K562 (cell line): ENCODE measurements around the gene C10orf71. TPM values are rescaled to one million over a fixed set of nuclear protein-coding genes. Genes with fewer than 3 reads are reported as not detected.

Source experiments
- ATAC-seq: fragments of 200-7000 bp; cut with Tn5 transposase; 3 replicates; pipeline ENCODE4 v1.9.1; 2020; ENCODE audit warnings: moderate library complexity
- BruUV-seq: library from RNA; stranded (reverse); fragments of 400-500 nt; replicated peaks from 2 replicates; lab custom pipeline; 2021; lab: Mats Ljungman, UMichigan
- CTCF ChIA-PET: fragments of 300-600 bp; formaldehyde crosslinking; extraction: SDS; loops from one replicate; lab custom pipeline; 2021; ENCODE audit warnings: low intra/inter-chr PET ratio; lab: Yijun Ruan, JAX
- POLR2A ChIA-PET: fragments of 300-600, 350-650 bp; sonication (Branson Sonifier 250); formaldehyde crosslinking; extraction: SDS; loops from one replicate; lab custom pipeline; 2021; ENCODE audit warnings: antibody characterized with exemption, inconsistent platforms; lab: Yijun Ruan, JAX
- DNase-seq, 4 experiments: peaks; one replicate each; pipeline versions ENCODE4 v3.0.0 to v3.0.0-alpha.2; 2011 to 2018; ENCODE audit warnings: low spot score in 3 of 4, mixed read lengths in 3 of 4; ENCODE audit errors: extremely low read depth in 1 of 4
- FAIRE-seq: peaks from 2 replicates; lab custom pipeline; 2011; peaks lifted over from hg19 to GRCh38; lab: Jason Lieb, UNC
- H2AFZ ChIP-seq: 2 replicates; pipeline ENCODE4 v1.6.0; 2011; ENCODE audit warnings: low read depth, low read length, control low read depth, inconsistent platforms
- H3K27ac ChIP-seq: fragments of 200-600 bp; 3 replicates; pipeline ENCODE4 v1.8.0; 2011; ENCODE audit warnings: low read depth, mild to moderate bottlenecking, control low read depth, inconsistent platforms, low read length, moderate library complexity, mixed read lengths; ENCODE audit errors: extremely low read depth
- H3K27me3 ChIP-seq, 2 experiments: fragments of 300-600 bp in 1 of 2; 2 replicates in 1 of 2; 3 replicates in 1 of 2; pipeline versions ENCODE4 v1.6.0 to v1.8.0; 2011; ENCODE audit warnings: inconsistent platforms in 2 of 2, low read length in 2 of 2, mild to moderate bottlenecking in 1 of 2, mixed read lengths in 1 of 2, moderate library complexity in 1 of 2; ENCODE audit not compliant: control insufficient read depth in 2 of 2, insufficient read depth in 2 of 2
- H3K36me3 ChIP-seq: fragments of 300-600 bp; 3 replicates; pipeline ENCODE4 v1.8.0; 2011; ENCODE audit warnings: mild to moderate bottlenecking, low read length, inconsistent platforms; ENCODE audit not compliant: control insufficient read depth, insufficient read depth
- H3K4me1 ChIP-seq, 2 experiments: fragments of 200-600 bp in 1 of 2; replicated peaks in 1 of 2; 2 replicates in 1 of 2; 3 replicates in 1 of 2; pipeline versions ENCODE4 v1.5.1 to v1.8.0; 2011; ENCODE audit warnings: inconsistent platforms in 2 of 2, low read length in 2 of 2, mild to moderate bottlenecking in 1 of 2, mixed read lengths in 1 of 2, moderate library complexity in 1 of 2; ENCODE audit not compliant: control insufficient read depth in 2 of 2, insufficient read depth in 2 of 2
- H3K4me2 ChIP-seq: 2 replicates; pipeline ENCODE4 v1.6.1; 2011; ENCODE audit warnings: low read length, control low read depth, inconsistent platforms, mixed read lengths; ENCODE audit not compliant: insufficient read depth
- H3K4me3 ChIP-seq: fragments of 200-600 bp; sonication (generic), shearing (Covaris generic); 2 replicates; pipeline ENCODE4 v1.5.1; 2016; ENCODE audit warnings: control low read depth, inconsistent platforms
- H3K79me2 ChIP-seq: fragments of 200-600 bp; 3 replicates; pipeline ENCODE4 v1.8.0; 2011; ENCODE audit warnings: low read length, inconsistent platforms; ENCODE audit not compliant: control insufficient read depth, insufficient read depth
- H3K9ac ChIP-seq, 2 experiments: 2 replicates each; pipeline versions ENCODE4 v1.6.0 to v1.6.1; 2011; ENCODE audit warnings: low read depth in 2 of 2, low read length in 2 of 2, control low read depth in 1 of 2, inconsistent platforms in 1 of 2, mild to moderate bottlenecking in 1 of 2, mixed read lengths in 1 of 2; ENCODE audit not compliant: insufficient read depth in 1 of 2
- H3K9me1 ChIP-seq: one replicate; pipeline ENCODE4 v1.6.0; 2011; ENCODE audit warnings: inconsistent platforms, mild to moderate bottlenecking, low read length, moderate library complexity; ENCODE audit not compliant: control insufficient read depth, insufficient read depth
- H3K9me3 ChIP-seq: replicated peaks from 2 replicates; pipeline ENCODE4 v1.5.1; 2011; ENCODE audit warnings: low read depth, low read length, inconsistent platforms; ENCODE audit not compliant: control insufficient read depth, insufficient read depth
- H4K20me1 ChIP-seq: replicated peaks from 2 replicates; pipeline ENCODE4 v1.6.1; 2011; ENCODE audit warnings: low read length, inconsistent platforms, mixed read lengths; ENCODE audit not compliant: control insufficient read depth, insufficient read depth
- GABPB2 ChIP-seq: fragments of 250-450 bp; sonication (Bioruptor Pico); conservative IDR thresholded peaks from 2 replicates; pipeline ENCODE4 v1.5.1; 2021; ENCODE audit warnings: mild to moderate bottlenecking
- MAFG ChIP-seq: fragments of 450-650 bp; conservative IDR thresholded peaks from 2 replicates; pipeline ENCODE4 v1.6.1; 2016; ENCODE audit warnings: missing genetic modification characterization, missing compliant biosample characterization
- MEF2A ChIP-seq: IDR thresholded peaks from 2 replicates; pipeline ENCODE4 v1.6.1; 2011; ENCODE audit warnings: low read depth, mild to moderate bottlenecking, low read length, moderate library complexity; ENCODE audit not compliant: control insufficient read depth
- POLR2AphosphoS5 ChIP-seq: IDR thresholded peaks from 2 replicates; pipeline ENCODE4 v1.6.1; 2011; ENCODE audit warnings: mild to moderate bottlenecking, low read depth, low read length, moderate library complexity; ENCODE audit not compliant: control insufficient read depth, insufficient read depth
- RBM15 ChIP-seq: fragments of 200-400 bp; formaldehyde crosslinking; IDR thresholded peaks from 2 replicates; pipeline ENCODE4 v1.6.1; 2018; ENCODE audit warnings: mild to moderate bottlenecking, low read length, moderate library complexity; ENCODE audit not compliant: insufficient read depth
- RBM34 ChIP-seq: fragments of 200-400 bp; formaldehyde crosslinking; IDR thresholded peaks from 2 replicates; pipeline ENCODE4 v1.6.1; 2018; ENCODE audit warnings: low read length, borderline replicate concordance; ENCODE audit not compliant: insufficient read depth
- XRCC4 ChIP-seq: IDR thresholded peaks from one replicate; pipeline ENCODE4 v1.6.1; 2011; ENCODE audit not compliant: insufficient read depth, insufficient read length; ENCODE audit errors: extremely low read depth
- ZNF165 ChIP-seq: fragments of 250-450 bp; sonication (Bioruptor Pico); IDR thresholded peaks from 2 replicates; pipeline ENCODE4 v1.4.0; 2020; ENCODE audit warnings: borderline replicate concordance
- ZNF24 ChIP-seq: fragments of 450-650 bp; IDR thresholded peaks from 2 replicates; pipeline ENCODE4 v1.6.1; 2016
- ZSCAN29 ChIP-seq: fragments of 450-650 bp; IDR thresholded peaks from 2 replicates; pipeline ENCODE4 v1.6.1; 2017
- WGBS: fragments of 100-300 bp; shearing (Covaris generic); methylation state at CpG from one replicate; pipeline ENCODE4 v1.1.6; 2016; ENCODE audit warnings: low coverage, mixed read lengths; ENCODE audit not compliant: insufficient coverage; ENCODE audit errors: missing lambda C conversion rate; 5-methylcytosine and 5-hydroxymethylcytosine counted together
- in situ Hi-C: fragments of 300-500 bp; cut with MboI; formaldehyde crosslinking; loops from 4 replicates; pipeline ENCODE4 v1.15.0; 2018; ENCODE audit warnings: inconsistent platforms, mixed read lengths
- intact Hi-C: fragments of 100-400 bp; cut with micrococcal nuclease; formaldehyde crosslinking; loops from 2 replicates; pipeline ENCODE4 v1.14.2; 2022
- polyA plus RNA-seq, 8 experiments: library from polyadenylated mRNA; depleted of rRNA in 4 of 8; stranded (reverse) in 5 of 8; unstranded in 3 of 8; fragments of >200 nt; fragmentation: Nextera tagmentation in 2 of 8; fragmentation: Illumina TruSeq in 1 of 8; extraction: Ambion mirVana in 2 of 8; extraction: Trizol in 1 of 8; gene quantifications; 2 replicates each; pipeline versions ENCODE4 v1.2.1 to v1.2.3, GENCODE V29; 2011 to 2014; ENCODE audit warnings: inconsistent platforms in 1 of 8, missing spikeins in 1 of 8
- total RNA-seq, 7 experiments: library from RNA; depleted of rRNA in 6 of 7; stranded (reverse); fragments of >200 nt in 6 of 7; fragmentation: Illumina TruSeq in 2 of 7; extraction: Trizol in 2 of 7; gene quantifications; 2 replicates each; pipeline versions ENCODE4 v1.2.1 to v1.2.3, GENCODE V29; 2011 to 2021; ENCODE audit warnings: low replicate concordance in 1 of 7
- TF ChIP-seq, protein P1 (sequence below): sonication (generic); IDR thresholded peaks from 2 replicates; pipeline ENCODE4 v1.6.1; 2016
- TF ChIP-seq, protein P2 (sequence below): fragments of 250-450 bp; sonication (Bioruptor Pico); IDR thresholded peaks from 2 replicates; pipeline ENCODE4 v1.5.0; 2022; ENCODE audit warnings: mild to moderate bottlenecking
- TF ChIP-seq, protein P3 (sequence below): fragments of 250-450 bp; sonication (Bioruptor Pico); IDR thresholded peaks from 2 replicates; pipeline ENCODE4 v1.5.0; 2020; ENCODE audit warnings: mild to moderate bottlenecking, borderline replicate concordance

The C10orf71 gene
- total and polyA plus RNA-seq, 9 of the 15 experiments (the other 6 are each of a cell fraction or from before 2014, with no cell fraction given) = 0.06 to 4.5 (median 1.3) TPM

DNA sequence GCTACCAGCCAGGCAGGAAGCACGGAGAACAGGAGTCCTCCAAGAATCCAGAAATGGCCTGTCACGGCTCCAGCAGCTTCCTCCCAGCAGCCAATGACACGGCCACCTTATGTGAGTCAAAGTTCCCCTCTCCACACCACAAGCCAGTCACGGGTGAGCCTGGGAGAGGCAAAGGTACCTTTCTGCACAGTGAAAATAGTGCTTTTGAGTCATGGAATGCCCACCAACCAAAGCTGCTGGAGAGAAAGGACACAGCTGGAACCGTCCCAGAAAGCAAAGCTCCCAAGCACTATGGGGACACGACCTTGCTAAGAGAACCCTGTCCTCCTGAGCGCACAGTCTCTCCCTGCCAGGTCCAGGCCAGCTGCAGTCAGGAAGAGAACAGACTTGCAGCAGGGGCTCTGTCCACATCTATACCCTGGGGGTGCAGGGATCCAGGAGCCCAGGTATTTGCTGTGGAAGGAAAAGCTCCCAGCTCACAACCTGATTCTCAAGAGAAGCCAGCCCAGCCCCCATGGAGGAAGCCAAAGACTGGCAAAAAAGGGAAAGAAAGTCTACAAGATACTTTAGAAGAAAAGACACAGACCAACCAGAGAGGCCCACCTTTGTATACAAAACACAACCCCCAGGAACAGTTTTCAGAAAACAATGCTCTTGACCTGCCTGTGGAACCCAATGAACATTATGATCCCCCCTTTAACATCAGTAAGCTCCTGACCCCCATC lies 24.4 kb downstream of the C10orf71 start:
- no peaks in the 10 kb centered on the region for H3K27me3 ChIP-seq
- DNase-seq (no peak), ATAC-seq (no peak), FAIRE-seq (no peak)
- ChIA-PET CTCF (no interaction called here), POLR2A (interaction anchor here (1.7 kb wide), 1 partner anchor 21 kb away, joined by 7 read pairs; no protein-coding TSS in a partner anchor)
- no peaks in the 10 kb centered on the region for H4K20me1 ChIP-seq
- no peak overlapping the region for H2AFZ ChIP-seq
- TF ChIP-seq MEF2A (no peak), ZNF24 (no peak), ZNF165 (CRISPR knock-in tag) (no peak), MAFG (tag) (no peak), ZSCAN29 (no peak), POLR2AphosphoS5 (no peak), XRCC4 (no peak), GABPB2 (no peak), RBM34 (no peak), RBM15 (no peak)
- TF ChIP-seq, protein P1, sequence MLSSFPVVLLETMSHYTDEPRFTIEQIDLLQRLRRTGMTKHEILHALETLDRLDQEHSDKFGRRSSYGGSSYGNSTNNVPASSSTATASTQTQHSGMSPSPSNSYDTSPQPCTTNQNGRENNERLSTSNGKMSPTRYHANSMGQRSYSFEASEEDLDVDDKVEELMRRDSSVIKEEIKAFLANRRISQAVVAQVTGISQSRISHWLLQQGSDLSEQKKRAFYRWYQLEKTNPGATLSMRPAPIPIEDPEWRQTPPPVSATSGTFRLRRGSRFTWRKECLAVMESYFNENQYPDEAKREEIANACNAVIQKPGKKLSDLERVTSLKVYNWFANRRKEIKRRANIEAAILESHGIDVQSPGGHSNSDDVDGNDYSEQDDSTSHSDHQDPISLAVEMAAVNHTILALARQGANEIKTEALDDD = no peak
- TF ChIP-seq, protein P2, sequence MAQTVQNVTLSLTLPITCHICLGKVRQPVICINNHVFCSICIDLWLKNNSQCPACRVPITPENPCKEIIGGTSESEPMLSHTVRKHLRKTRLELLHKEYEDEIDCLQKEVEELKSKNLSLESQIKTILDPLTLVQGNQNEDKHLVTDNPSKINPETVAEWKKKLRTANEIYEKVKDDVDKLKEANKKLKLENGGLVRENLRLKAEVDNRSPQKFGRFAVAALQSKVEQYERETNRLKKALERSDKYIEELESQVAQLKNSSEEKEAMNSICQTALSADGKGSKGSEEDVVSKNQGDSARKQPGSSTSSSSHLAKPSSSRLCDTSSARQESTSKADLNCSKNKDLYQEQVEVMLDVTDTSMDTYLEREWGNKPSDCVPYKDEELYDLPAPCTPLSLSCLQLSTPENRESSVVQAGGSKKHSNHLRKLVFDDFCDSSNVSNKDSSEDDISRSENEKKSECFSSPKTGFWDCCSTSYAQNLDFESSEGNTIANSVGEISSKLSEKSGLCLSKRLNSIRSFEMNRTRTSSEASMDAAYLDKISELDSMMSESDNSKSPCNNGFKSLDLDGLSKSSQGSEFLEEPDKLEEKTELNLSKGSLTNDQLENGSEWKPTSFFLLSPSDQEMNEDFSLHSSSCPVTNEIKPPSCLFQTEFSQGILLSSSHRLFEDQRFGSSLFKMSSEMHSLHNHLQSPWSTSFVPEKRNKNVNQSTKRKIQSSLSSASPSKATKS (CRISPR knock-in tag) = no peak
- TF ChIP-seq, protein P3, sequence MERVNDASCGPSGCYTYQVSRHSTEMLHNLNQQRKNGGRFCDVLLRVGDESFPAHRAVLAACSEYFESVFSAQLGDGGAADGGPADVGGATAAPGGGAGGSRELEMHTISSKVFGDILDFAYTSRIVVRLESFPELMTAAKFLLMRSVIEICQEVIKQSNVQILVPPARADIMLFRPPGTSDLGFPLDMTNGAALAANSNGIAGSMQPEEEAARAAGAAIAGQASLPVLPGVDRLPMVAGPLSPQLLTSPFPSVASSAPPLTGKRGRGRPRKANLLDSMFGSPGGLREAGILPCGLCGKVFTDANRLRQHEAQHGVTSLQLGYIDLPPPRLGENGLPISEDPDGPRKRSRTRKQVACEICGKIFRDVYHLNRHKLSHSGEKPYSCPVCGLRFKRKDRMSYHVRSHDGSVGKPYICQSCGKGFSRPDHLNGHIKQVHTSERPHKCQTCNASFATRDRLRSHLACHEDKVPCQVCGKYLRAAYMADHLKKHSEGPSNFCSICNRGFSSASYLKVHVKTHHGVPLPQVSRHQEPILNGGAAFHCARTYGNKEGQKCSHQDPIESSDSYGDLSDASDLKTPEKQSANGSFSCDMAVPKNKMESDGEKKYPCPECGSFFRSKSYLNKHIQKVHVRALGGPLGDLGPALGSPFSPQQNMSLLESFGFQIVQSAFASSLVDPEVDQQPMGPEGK = no peak
- no peaks in the 10 kb centered on the region for H3K79me2 ChIP-seq
- H3K4me1 ChIP-seq = no peaks in the 10 kb centered on the region; a peak in 1 of 5 replicates
- in situ Hi-C loops (no loop called here), intact Hi-C loops (no loop called here)
- H3K9me3 ChIP-seq = no peaks in the 10 kb centered on the region
- H3K9me1 ChIP-seq = no peaks in the 10 kb centered on the region
- no peak overlapping the region for H3K4me2 ChIP-seq
- H3K27ac ChIP-seq = no peak overlapping the region
- H3K36me3 ChIP-seq = peaks cover 25% of the 10 kb centered on the region; the same call in 2 of the 3 replicates
- H3K9ac ChIP-seq = no peak overlapping the region; a peak in 1 of 4 replicates
- no TSS peak for BruUV-seq
- no peak overlapping the region for H3K4me3 ChIP-seq
- 55% methylated on average over 7 of the region's 7 CpGs for WGBS
